KMS-11 (cell line): Measurements from ENCODE around the gene FNDC3B.

Experiments used
- H2AFZ ChIP-seq: fragments of 200-600 bp; sonication (generic); 2 replicates; pipeline ENCODE4 v1.6.1; 2016; ENCODE audit warnings: antibody characterized with exemption, mixed run types, low read depth
- H3K27ac ChIP-seq: fragments of 200-600 bp; sonication (generic); 2 replicates; pipeline ENCODE4 v1.6.1; 2016; ENCODE audit warnings: mild to moderate bottlenecking, mixed run types
- H3K27me3 ChIP-seq: fragments of 200-600 bp; sonication (generic); 2 replicates; pipeline ENCODE4 v1.6.1; 2017; ENCODE audit warnings: mild to moderate bottlenecking, low read depth, mixed run types, moderate library complexity; ENCODE audit not compliant: insufficient read depth
- H3K36me3 ChIP-seq: fragments of 200-600 bp; sonication (generic); 2 replicates; pipeline ENCODE4 v1.6.1; 2017; ENCODE audit warnings: mild to moderate bottlenecking, mixed run types; ENCODE audit not compliant: insufficient read depth
- H3K4me1 ChIP-seq: fragments of 200-600 bp; sonication (generic); 2 replicates; pipeline ENCODE4 v1.6.1; 2016; ENCODE audit warnings: mild to moderate bottlenecking, low read depth, mixed run types; ENCODE audit not compliant: poor library complexity, severe bottlenecking
- H3K4me2 ChIP-seq: fragments of 200-600 bp; sonication (generic); 2 replicates; pipeline ENCODE4 v1.7.0; 2016; ENCODE audit warnings: mild to moderate bottlenecking, mixed run types
- H3K4me3 ChIP-seq: fragments of 200-600 bp; sonication (generic); IDR thresholded peaks from 2 replicates; pipeline ENCODE4 v1.6.1; 2017; ENCODE audit warnings: low read depth, low read length, mixed read lengths; ENCODE audit not compliant: insufficient read depth
- H3K79me2 ChIP-seq: fragments of 200-600 bp; sonication (generic); 2 replicates; pipeline ENCODE4 v1.6.1; 2016; ENCODE audit warnings: low read depth, mixed run types; ENCODE audit not compliant: insufficient read depth
- H3K9ac ChIP-seq: fragments of 200-600 bp; sonication (generic); 2 replicates; pipeline ENCODE4 v1.6.1; 2016; ENCODE audit warnings: mild to moderate bottlenecking, mixed run types
- H4K20me1 ChIP-seq: fragments of 200-600 bp; sonication (generic); 2 replicates; pipeline ENCODE4 v1.6.1; 2016; ENCODE audit warnings: mild to moderate bottlenecking, mixed run types; ENCODE audit not compliant: insufficient read depth
- CTCF ChIP-seq: fragments of 200-600 bp; sonication (generic); conservative IDR thresholded peaks from 2 replicates; pipeline ENCODE4 v1.6.1; 2017; ENCODE audit warnings: low read depth, mild to moderate bottlenecking, antibody characterized with exemption, low read length, moderate library complexity, mixed read lengths

The FNDC3B gene

GRCh38 chr3:172173316-172174254 is 134.2 kb downstream of the FNDC3B start:
- Histone ChIP-seq H3K9ac (no peak overlapping the region), H3K27ac (no peak overlapping the region), H3K27me3 (no peaks in the 10 kb centered on the region), H3K79me2 (peaks cover 88% of the 10 kb centered on the region), H3K4me2 (no peak overlapping the region), H3K4me3 (no peak overlapping the region), H4K20me1 (peaks cover 4% of the 10 kb centered on the region; the same call in 1 of the 2 replicates), H3K36me3 (0 out of 2 replicates have a peak, but pooled peaks cover 4% of the 10 kb centered on the region), H2AFZ (no peak overlapping the region), H3K4me1 (peaks cover 80% of the 10 kb centered on the region)
- TF ChIP-seq CTCF: no peak

- Histone ChIP-seq H3K27ac (no peak overlapping the region), H3K4me3 (no peak overlapping the region), H2AFZ (no peak overlapping the region), H4K20me1 (peaks cover 4% of the 10 kb centered on the region; the same call in 1 of the 2 replicates), H3K36me3 (0 out of 2 replicates have a peak, but pooled peaks cover 4% of the 10 kb centered on the region), H3K27me3 (no peaks in the 10 kb centered on the region), H3K79me2 (peaks cover 89% of the 10 kb centered on the region), H3K9ac (no peak overlapping the region), H3K4me1 (peaks cover 82% of the 10 kb centered on the region), H3K4me2 (no peak overlapping the region)
- TF ChIP-seq CTCF: no peak
Measured at GRCh38 chr3:172174513-172175253, 135.3 kb downstream of the FNDC3B start.

GRCh38 chr3:172175254-172175599 is 135.8 kb downstream of the FNDC3B start:
- H3K9ac ChIP-seq: no peak overlapping the region
- TF ChIP-seq CTCF: no peak
- H3K27ac ChIP-seq: no peak overlapping the region
- peaks cover 82% of the 10 kb centered on the region for H3K4me1 ChIP-seq
- no peaks in the 10 kb centered on the region for H3K27me3 ChIP-seq
- H3K4me3 ChIP-seq: no peak overlapping the region
- H2AFZ ChIP-seq: no peak overlapping the region
- no peak overlapping the region for H3K4me2 ChIP-seq
- H3K36me3 ChIP-seq: 0 out of 2 replicates have a peak, but pooled peaks cover 4% of the 10 kb centered on the region
- H4K20me1 ChIP-seq: peaks cover 4% of the 10 kb centered on the region; the same call in 1 of the 2 replicates
- peaks cover 91% of the 10 kb centered on the region for H3K79me2 ChIP-seq

DNA sequence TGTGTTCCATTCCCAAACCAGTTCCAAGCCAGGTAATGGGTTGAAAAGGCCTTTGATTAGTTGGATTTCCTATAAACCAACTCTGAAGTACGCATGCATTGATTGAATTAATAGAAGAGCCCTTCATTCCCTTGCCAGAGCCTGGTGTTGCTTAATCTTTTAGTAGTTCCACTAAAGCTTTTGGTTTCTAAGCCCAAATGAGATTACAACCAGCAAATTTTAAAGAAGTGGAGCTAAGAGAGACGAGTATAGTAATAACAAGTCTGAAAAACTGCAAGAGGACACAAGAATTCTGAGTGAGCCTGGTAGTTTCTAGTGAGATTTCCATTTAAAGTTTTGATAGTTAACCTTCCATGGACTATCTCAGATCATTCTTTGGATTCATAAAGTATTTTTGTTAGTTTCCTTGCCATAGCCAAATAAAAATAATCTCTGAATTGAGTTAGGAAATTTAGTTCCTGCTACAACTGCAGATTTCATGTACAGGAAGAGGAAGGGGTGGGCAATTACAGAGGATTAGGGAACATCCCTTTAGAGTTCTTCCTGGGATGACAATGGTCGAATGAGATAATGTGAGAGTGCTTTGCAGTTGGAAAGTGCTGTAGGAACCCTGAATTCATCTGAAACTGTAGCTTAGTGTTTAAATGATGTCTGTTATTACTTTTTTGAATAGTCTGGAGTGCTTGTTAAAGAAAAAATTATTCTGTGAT is 136.8 kb downstream of the FNDC3B start:
- H2AFZ ChIP-seq: no peak overlapping the region
- no peak overlapping the region for H3K27ac ChIP-seq
- H3K36me3 ChIP-seq: 0 out of 2 replicates have a peak, but pooled peaks cover 4% of the 10 kb centered on the region
- H3K9ac ChIP-seq: no peak overlapping the region
- peaks cover 82% of the 10 kb centered on the region for H3K4me1 ChIP-seq
- peaks cover 91% of the 10 kb centered on the region for H3K79me2 ChIP-seq
- H3K4me2 ChIP-seq: no peak overlapping the region
- H4K20me1 ChIP-seq: peaks cover 4% of the 10 kb centered on the region; the same call in 1 of the 2 replicates
- H3K27me3 ChIP-seq: no peaks in the 10 kb centered on the region
- TF ChIP-seq CTCF: no peak
- H3K4me3 ChIP-seq: no peak overlapping the region
